Nephron (organoid): ENCODE measurements around the gene NFIX.
A peak's percentile ranks its signal among the peaks of the same experiment; 100 is the strongest.

Source experiments
- H3K27ac Mint-ChIP-seq, 3 experiments: 2 replicates each; pipeline ENCODE4 v1.8.0; 2020; ENCODE audit warnings: mixed read lengths in 3 of 3, mild to moderate bottlenecking in 2 of 3, moderate library complexity in 1 of 3
- H3K27me3 Mint-ChIP-seq: 2 replicates; pipeline ENCODE4 v1.8.0; 2021; ENCODE audit warnings: low read depth, mild to moderate bottlenecking, moderate library complexity, mixed read lengths
- H3K36me3 Mint-ChIP-seq: 2 replicates; pipeline ENCODE4 v1.8.0; 2020; ENCODE audit warnings: low read depth, mixed read lengths
- H3K4me1 Mint-ChIP-seq: 2 replicates; pipeline ENCODE4 v1.8.0; 2020; ENCODE audit warnings: mixed read lengths
- H3K4me3 Mint-ChIP-seq, 3 experiments: 2 replicates each; pipeline ENCODE4 v1.8.0; 2020; ENCODE audit warnings: mild to moderate bottlenecking in 3 of 3, mixed read lengths in 3 of 3, moderate library complexity in 2 of 3
- H3K9me3 Mint-ChIP-seq: 2 replicates; pipeline ENCODE4 v1.8.0; 2020; ENCODE audit warnings: mixed read lengths
- CTCF ChIP-seq, 3 experiments: fragments of 200-600 bp; sonication (generic); IDR thresholded peaks; one replicate each; pipeline ENCODE4 v1.5.0; 2021; ENCODE audit warnings: antibody characterized with exemption in 3 of 3; ENCODE audit not compliant: unreplicated experiment in 3 of 3

The NFIX gene

GRCh38 chr19:13079542-13079986 lies 84.3 kb downstream of the NFIX start:
- Mint-ChIP-seq H3K4me1 (peaks cover 58% of the 10 kb centered on the region), H3K27me3 (peaks cover 20% of the 10 kb centered on the region), H3K36me3 (no peaks in the 10 kb centered on the region), H3K9me3 (peaks cover 2% of the 10 kb centered on the region), H3K27ac (peak overlapping the region; percentile 96 to 98 (median 97)), H3K4me3 (peak overlapping the region in 2 of 3 experiments; percentile 19 to 32)
- no peak for TF ChIP-seq CTCF (IDR thresholded peaks at IDR 0.05; ENCODE audit: unreplicated experiment in 3 of 3)

GRCh38 chr19:13082192-13083007 lies 87.1 kb downstream of the NFIX start:
- Mint-ChIP-seq H3K4me3 (peak overlapping the region in 1 of 3 experiments; percentile 24), H3K9me3 (peaks cover 2% of the 10 kb centered on the region), H3K36me3 (no peaks in the 10 kb centered on the region), H3K27me3 (peaks cover 28% of the 10 kb centered on the region), H3K27ac (peak overlapping the region; percentile 85 to 94 (median 93)), H3K4me1 (peaks cover 49% of the 10 kb centered on the region)
- peak; percentile 34 to 47 (median 35) for TF ChIP-seq CTCF (IDR thresholded peaks at IDR 0.05; ENCODE audit: unreplicated experiment in 3 of 3)

- H3K4me1 Mint-ChIP-seq: peaks cover 43% of the 10 kb centered on the region
- peak overlapping the region in 1 of 3 experiments; percentile 35 for H3K4me3 Mint-ChIP-seq
- no peaks in the 10 kb centered on the region for H3K36me3 Mint-ChIP-seq
- H3K27ac Mint-ChIP-seq: peak overlapping the region; percentile 85 to 94 (median 93)
- peaks cover 32% of the 10 kb centered on the region for H3K27me3 Mint-ChIP-seq
- peaks cover 2% of the 10 kb centered on the region for H3K9me3 Mint-ChIP-seq
- no peak for TF ChIP-seq CTCF (IDR thresholded peaks at IDR 0.05; ENCODE audit: unreplicated experiment in 3 of 3)
Observed at GRCh38 chr19:13083008-13083404, 87.7 kb downstream of the NFIX start.

GRCh38 chr19:13083627-13084026 lies 88.4 kb downstream of the NFIX start:
- Mint-ChIP-seq H3K4me3 (no peak overlapping the region), H3K27me3 (peaks cover 37% of the 10 kb centered on the region), H3K27ac (peak overlapping the region in 2 of 3 experiments; percentile 93 to 94), H3K9me3 (peaks cover 2% of the 10 kb centered on the region), H3K36me3 (no peaks in the 10 kb centered on the region), H3K4me1 (peaks cover 40% of the 10 kb centered on the region)
- TF ChIP-seq CTCF (IDR thresholded peaks at IDR 0.05; ENCODE audit: unreplicated experiment in 3 of 3): no peak

- H3K27ac Mint-ChIP-seq: peak overlapping the region in 2 of 3 experiments; percentile 22 to 27
- no peak for TF ChIP-seq CTCF (IDR thresholded peaks at IDR 0.05; ENCODE audit: unreplicated experiment in 3 of 3)
- peaks cover 2% of the 10 kb centered on the region for H3K9me3 Mint-ChIP-seq
- peaks cover 41% of the 10 kb centered on the region for H3K27me3 Mint-ChIP-seq
- H3K4me3 Mint-ChIP-seq: no peak overlapping the region
- H3K36me3 Mint-ChIP-seq: no peaks in the 10 kb centered on the region
- peaks cover 27% of the 10 kb centered on the region for H3K4me1 Mint-ChIP-seq
Observed at GRCh38 chr19:13085666-13086065, 90.4 kb downstream of the NFIX start.
